Measurements from ENCODE around the gene NMRK2. TPM values are rescaled to one million over a fixed set of nuclear protein-coding genes. Genes with fewer than 3 reads are reported as not detected.

NMRK2 gene
- total and polyA plus RNA-seq, 2 of the 13 experiments (the other 11 are each of a cell fraction or from before 2014, with no cell fraction given), result not detected

DNA sequence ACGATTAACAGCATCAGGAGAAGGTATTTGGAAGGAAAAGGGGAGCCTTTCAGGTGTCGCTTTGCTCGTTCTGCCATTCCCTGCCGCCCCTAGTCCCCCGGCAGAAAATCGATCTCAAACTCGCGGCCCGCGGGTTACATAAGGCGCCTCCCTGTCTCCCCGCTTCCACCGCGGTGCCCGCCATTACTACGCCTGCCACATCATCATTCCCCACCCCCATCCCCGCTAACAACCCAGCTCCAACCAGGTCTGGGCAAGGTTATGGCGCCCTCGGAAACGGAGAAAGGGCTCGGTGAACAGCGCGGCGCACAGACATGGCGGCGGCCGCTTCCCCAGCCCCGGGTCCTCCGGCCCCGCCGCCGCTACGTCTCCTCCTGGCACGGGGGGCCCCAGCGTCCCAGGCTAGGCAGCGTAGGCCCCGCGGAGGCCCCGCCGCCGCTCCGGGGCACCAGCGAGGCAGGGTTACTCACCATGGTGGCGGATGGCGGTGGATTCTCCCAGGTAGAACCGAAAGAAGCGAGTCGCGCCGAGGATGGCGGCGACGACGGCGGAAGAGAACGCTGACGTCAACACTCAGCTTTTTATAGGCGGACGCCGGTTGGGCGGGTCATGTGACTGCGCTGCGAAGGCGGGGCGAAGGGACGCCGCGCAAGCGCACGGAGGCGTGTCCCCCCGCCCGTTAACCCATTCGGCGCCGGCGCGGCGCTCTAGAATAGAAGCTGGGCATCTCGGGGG lies 52.2 kb downstream of the NMRK2 start, which contains the start of gene EEF2 (continued):
- TF ChIP-seq ZNF883 (CRISPR knock-in tag; IDR thresholded peaks at IDR 0.05; ENCODE audit: not compliant biosample characterization), result peak; percentile 71
- TF ChIP-seq CENPBD1 (CRISPR knock-in tag; IDR thresholded peaks at IDR 0.05; ENCODE audit: borderline replicate concordance, low read depth), result no peak
- no peak for TF ChIP-seq FOSL1 (CRISPR knock-in tag; IDR thresholded peaks at IDR 0.05; ENCODE audit: borderline replicate concordance)
- TF ChIP-seq ZEB1 (IDR thresholded peaks at IDR 0.05; ENCODE audit: insufficient replicate concordance, low read depth), result no peak
- peak; percentile 88 for TF ChIP-seq TGIF2 (CRISPR knock-in tag; IDR thresholded peaks at IDR 0.05)
- no peak for TF ChIP-seq ATAD3A (CRISPR knock-in tag; IDR thresholded peaks at IDR 0.05)
- TF ChIP-seq, protein P1, sequence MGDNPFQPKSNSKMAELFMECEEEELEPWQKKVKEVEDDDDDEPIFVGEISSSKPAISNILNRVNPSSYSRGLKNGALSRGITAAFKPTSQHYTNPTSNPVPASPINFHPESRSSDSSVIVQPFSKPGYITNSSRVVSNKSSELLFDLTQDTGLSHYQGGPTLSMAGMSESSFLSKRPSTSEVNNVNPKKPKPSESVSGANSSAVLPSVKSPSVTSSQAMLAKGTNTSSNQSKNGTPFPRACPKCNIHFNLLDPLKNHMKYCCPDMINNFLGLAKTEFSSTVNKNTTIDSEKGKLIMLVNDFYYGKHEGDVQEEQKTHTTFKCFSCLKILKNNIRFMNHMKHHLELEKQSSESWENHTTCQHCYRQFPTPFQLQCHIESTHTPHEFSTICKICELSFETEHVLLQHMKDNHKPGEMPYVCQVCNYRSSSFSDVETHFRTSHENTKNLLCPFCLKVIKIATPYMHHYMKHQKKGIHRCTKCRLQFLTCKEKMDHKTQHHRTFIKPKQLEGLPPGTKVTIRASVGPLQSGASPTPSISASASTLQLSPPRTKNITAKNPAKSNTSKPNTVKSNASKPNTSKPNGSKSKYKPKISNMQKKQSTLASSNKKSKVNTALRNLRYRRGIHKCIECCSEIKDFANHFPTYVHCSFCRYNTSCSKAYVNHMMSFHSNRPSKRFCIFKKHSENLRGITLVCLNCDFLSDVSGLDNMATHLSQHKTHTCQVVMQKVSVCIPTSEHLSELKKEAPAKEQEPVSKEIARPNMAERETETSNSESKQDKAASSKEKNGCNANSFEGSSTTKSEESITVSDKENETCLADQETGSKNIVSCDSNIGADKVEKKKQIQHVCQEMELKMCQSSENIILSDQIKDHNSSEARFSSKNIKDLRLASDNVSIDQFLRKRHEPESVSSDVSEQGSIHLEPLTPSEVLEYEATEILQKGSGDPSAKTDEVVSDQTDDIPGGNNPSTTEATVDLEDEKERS (CRISPR knock-in tag; IDR thresholded peaks at IDR 0.05), result peak; percentile 70; the same call in 1 of the 2 replicates
- 0 out of 2 replicates have a peak, but pooled peaks have one; percentile 10 for TF ChIP-seq SMAD9 (CRISPR knock-in tag; IDR thresholded peaks at IDR 0.05)
- TF ChIP-seq PBX3 (CRISPR knock-in tag; IDR thresholded peaks at IDR 0.05; ENCODE audit: borderline replicate concordance), result peak; percentile 87; the same call in 1 of the 2 replicates
- 0 out of 2 replicates have a peak, but pooled peaks have one; percentile 60 for TF ChIP-seq ZFP82 (CRISPR knock-in tag; IDR thresholded peaks at IDR 0.05; ENCODE audit: borderline replicate concordance)
- TF ChIP-seq MED8 (CRISPR knock-in tag; IDR thresholded peaks at IDR 0.05; ENCODE audit: insufficient replicate concordance), result peak; percentile 92
- peak; percentile 86 for TF ChIP-seq ZFX (CRISPR knock-in tag; IDR thresholded peaks at IDR 0.05; ENCODE audit: low read depth)
- TF ChIP-seq THAP8 (CRISPR knock-in tag; IDR thresholded peaks at IDR 0.05; ENCODE audit: borderline replicate concordance), result no peak
- TF ChIP-seq MTA1 (CRISPR knock-in tag; IDR thresholded peaks at IDR 0.05; ENCODE audit: borderline replicate concordance), result peak; percentile 31; the same call in 1 of the 2 replicates
- TF ChIP-seq, protein P2, sequence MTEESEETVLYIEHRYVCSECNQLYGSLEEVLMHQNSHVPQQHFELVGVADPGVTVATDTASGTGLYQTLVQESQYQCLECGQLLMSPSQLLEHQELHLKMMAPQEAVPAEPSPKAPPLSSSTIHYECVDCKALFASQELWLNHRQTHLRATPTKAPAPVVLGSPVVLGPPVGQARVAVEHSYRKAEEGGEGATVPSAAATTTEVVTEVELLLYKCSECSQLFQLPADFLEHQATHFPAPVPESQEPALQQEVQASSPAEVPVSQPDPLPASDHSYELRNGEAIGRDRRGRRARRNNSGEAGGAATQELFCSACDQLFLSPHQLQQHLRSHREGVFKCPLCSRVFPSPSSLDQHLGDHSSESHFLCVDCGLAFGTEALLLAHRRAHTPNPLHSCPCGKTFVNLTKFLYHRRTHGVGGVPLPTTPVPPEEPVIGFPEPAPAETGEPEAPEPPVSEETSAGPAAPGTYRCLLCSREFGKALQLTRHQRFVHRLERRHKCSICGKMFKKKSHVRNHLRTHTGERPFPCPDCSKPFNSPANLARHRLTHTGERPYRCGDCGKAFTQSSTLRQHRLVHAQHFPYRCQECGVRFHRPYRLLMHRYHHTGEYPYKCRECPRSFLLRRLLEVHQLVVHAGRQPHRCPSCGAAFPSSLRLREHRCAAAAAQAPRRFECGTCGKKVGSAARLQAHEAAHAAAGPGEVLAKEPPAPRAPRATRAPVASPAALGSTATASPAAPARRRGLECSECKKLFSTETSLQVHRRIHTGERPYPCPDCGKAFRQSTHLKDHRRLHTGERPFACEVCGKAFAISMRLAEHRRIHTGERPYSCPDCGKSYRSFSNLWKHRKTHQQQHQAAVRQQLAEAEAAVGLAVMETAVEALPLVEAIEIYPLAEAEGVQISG (CRISPR knock-in tag; IDR thresholded peaks at IDR 0.05), result peak; percentile 87
- TF ChIP-seq ZNF543 (CRISPR knock-in tag; IDR thresholded peaks at IDR 0.05), result peak; percentile 88
- 0 out of 2 replicates have a peak, but pooled peaks have one; percentile 21 for TF ChIP-seq CHD2 (IDR thresholded peaks at IDR 0.05; ENCODE audit: low read depth, low read length)
- no peak; the same call in 1 of the 2 replicates for TF ChIP-seq CEBPG (CRISPR knock-in tag; IDR thresholded peaks at IDR 0.05)
- TF ChIP-seq GPN1 (CRISPR knock-in tag; IDR thresholded peaks at IDR 0.05; ENCODE audit: borderline replicate concordance), result 0 out of 2 replicates have a peak, but pooled peaks have one; percentile 55
- peak; percentile 93 for TF ChIP-seq ZIK1 (CRISPR knock-in tag; IDR thresholded peaks at IDR 0.05; ENCODE audit: borderline replicate concordance, low read depth)
